IPS DF 4.7 (cell line): ENCODE measurements around the gene ETF1.
"Not testable (repeated sequence)": the region's sequence is repeated elsewhere in the genome, so short reads cannot be mapped to it uniquely, and the experiment has no call there.

Experiments used
- DNase-seq: peaks from one replicate; pipeline ENCODE4 v3.0.0-alpha.2; 2013; ENCODE audit warnings: low spot score; ENCODE audit errors: extremely low read depth

ETF1 gene

DNA sequence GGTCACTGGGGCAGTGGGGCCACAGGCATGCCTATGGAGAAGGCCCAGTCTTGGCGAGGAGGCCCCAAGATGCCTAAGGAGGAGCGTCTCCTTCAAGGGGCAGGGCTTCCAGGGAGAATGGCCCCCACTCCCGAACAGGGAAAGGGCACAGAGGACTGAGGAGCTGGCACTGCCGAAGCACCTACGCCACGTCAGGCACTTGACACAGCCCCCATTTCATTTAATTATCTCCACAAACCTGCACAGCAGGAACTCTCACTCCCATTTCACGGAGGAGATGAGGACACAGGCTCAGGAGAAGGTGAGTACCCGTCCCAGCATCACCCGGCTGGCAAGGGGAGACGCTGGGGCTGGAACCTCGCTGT, 51.8 kb downstream of the ETF1 start:
- DNase-seq: no peak

DNA sequence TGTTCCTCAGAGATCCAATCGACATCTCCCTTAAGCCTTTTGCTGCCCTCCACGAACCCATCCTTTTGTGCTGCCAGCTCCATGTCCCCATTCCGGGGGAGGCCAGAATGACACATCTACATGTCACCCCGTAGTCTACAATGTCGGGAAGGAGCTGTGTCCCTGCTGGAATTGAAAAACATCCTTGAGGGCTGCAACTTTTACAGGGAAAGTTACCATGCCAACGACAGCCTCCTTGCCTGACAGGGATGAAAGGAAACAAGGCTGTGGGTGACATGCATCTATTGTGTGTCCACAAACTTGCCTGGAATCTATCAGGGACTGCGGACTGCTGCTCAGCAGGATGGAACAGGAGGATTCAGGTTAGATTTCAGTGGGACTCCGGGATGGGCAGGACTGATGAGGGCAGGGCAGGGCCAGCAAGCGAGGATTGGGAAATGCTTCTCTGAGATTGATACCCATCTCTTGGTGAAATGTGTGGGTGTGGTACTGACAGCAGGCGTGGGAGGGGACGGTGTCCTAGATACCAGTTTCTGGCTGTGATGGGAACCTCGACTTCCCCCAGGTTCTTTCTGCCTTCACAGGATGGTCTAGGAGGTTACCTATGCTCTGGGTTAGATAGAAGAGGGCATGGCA, 52.3 kb downstream of the ETF1 start:
- no peak for DNase-seq

DNA sequence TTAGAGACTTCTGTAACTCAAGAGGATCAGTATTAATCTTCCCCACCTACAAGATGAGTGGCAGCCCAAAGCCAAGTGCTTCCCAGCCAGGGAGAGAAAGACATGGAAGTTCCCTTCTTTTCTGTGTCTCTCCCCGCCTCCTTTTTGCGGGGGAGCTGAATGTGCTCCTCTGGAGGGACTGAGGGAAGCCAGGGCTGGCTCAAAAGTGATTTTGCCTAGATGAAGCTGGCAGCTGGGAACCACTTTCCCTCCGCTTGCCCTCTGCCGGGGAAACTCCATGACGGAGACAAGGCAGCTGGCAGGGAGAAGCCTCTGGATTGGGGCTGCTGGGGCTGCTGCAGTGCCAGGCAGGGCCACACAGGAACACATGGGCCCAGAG, 53.4 kb downstream of the ETF1 start:
- DNase-seq: no peak

DNA sequence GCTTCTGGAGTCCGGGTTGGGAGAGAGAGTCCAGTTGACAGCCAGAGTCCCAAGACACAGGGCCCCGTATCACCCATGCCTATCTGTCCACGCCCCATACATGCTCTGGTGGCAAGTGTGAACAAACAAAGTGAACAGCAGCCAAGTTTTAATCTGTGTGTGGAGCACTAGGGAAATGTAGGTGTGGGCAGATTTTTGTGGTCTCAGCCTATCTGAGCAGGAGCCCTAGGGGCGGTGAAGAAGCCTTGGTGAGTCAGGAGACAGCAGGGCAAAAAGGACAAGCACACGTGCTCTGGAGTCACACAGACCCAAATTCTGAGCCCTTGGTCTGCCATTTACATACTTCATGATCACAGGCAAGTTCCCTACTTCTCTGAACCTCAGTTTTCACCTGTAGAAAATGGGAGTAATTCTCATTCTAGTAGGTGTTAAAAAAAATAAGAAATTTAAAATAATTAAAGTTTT, 54.5 kb downstream of the ETF1 start:
- no peak for DNase-seq

DNA sequence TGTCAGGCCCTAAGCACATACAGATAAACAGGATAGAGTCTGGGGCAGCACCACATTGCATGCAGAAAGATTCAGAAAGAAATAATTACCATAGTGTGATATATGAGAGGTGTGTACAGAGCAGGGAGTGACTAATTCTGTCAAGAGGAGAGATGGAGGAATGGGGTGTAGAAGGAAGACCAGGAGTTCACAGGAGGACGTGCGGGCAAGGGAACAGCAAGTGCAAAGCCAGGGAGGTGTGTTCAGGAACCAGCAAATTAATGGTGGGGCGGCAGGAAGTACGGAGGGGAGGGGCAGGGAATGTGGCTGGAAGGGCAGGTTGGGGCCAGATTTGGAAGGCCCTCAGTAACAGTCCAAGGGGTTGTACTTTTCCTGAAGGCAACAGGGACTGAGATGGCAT, 60.4 kb downstream of the ETF1 start:
- no peak for DNase-seq

DNA sequence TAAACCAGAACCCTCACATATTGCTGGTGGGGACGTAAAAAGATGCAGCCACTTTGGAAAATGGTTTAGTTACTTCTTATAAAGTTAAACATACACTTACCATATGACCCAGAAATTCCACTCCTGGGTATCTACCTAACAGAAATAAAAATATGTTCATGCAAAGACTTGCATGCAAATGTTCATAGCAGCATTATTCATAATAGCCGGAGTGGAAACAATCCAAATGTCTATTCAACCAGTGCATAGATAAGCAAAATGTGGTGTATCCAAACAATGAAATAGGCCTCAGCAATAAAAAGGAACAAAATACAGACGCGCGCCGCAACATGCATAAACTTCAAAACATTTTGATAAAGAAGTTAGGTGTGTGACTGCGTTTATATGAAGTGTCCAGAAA, 66.1 kb downstream of the ETF1 start:
- DNase-seq: no peak

DNA sequence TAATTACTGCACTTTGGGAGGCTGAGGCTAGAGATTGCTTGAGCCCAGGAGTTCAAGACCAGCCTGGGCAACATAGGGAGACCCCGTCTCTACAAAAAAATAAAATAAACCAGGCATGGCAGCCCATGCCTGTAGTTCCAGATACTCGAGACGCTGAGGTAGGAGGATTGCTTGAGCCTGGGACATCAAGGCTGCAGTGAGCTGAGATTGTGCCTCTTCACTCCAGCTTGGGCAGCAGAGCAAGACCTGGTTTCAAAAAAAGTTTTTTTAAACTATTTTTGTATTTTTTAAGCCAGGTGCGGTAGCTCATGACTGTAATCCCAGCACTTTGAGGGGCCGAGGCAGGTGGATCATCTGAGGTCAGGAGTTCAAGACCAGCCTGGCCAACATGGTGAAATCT, 69.9 kb downstream of the ETF1 start:
- not testable (repeated sequence) for DNase-seq

DNA sequence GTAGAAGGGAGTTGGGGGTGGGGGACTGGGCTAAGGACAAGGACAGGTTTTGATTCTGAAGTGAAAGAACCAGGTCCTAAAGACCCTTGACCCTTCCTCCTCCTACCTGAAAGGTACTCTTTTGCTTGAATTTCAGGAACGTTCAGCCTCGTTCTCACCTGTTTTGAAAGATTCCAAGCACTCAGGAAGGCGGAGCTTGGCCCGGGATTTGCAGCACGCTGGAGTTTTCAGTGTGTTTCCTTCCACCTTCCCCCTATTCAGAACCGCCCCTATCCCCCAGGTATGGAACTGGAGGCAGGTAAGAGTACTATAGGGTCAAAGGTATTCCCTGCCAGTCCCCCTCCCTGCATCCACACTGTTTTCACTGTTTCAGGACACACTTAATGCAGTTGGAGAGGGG, 70.7 kb downstream of the ETF1 start:
- DNase-seq: no peak

DNA sequence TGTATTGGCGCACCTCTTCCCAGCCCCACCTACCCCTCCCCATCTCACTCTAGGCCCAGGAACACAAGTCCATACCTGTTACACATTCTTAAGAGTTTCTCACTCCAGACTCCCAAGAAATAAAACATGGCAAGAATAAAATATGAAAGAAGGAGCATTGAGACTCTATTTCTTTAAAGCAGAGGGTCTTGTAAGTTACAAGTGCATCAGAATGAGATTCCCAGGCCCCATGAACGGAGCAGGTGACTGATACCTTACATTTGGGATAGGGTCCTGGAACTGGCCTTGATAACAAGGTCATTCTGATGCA, 72.0 kb downstream of the ETF1 start:
- DNase-seq: no peak

DNA sequence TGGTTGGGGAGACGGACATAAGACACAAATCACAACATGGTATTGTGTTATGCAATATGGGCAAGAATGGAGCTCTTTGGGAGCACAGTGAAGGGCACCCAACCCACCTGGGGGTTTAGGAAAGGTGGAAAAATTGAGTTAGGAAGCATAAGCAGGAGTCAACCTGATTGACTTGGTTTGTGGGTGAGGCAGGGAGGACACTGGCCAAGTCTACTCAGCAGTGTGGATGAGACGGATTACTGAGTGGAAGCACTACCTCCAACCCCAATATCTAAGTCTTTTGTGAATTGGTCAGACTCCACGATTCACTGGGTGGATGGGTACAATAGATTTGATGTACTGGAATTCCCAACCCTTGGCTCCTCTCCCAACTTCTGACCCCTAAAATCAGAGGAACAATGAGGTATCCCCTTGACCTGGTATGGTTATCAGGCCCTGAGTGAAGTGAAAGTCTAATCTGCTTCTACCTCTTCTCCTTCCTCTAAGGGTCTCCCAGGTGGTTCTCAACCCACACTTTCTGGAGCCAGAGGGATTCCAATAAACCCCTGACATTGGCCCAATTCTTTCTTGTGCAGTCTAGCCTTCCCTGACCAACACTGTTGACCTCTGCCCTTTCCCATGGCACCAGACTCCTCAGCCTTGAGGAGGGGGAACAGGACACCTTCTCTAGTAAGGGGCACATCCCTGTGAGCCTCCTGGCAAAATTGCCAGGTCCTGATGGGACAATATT, 72.5 kb downstream of the ETF1 start:
- DNase-seq: no peak

DNA sequence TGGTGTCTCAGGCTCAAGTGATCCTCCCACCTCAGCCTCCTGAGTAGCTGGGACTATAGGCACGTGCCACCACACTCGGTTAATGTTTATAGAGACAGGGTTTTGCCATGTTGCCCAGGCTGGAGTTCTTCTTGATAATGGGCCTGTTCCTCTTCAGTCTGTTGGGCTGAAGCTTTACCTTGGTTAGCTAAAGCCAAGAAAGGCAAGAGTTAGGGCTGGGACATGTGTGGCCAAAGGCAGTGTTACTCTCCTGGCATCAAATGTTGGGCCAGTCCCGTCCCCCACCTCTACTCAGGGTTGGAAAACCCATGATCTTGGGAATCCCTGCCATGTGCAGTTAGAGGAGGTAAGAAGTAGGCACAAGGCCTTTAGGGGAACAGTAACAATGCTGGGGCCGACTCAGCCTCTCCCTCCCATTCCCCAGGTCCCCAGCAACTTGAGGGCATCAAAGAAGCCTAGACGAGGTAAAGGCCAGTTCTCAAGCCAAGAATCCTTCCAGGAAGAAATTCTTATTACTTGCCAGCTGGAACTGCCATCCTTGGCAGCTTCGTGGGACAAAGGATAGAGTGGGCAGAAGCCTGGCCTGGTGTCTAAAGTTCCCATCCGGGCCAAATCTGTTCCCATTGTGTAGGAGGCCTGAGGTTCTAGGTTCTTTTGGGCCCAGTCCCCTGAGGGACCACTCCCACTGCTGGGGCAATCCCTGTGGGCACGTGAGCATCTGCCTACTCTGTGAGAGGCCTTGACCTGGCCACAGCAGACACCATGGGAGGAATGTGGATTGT, 73.3 kb downstream of the ETF1 start:
- no peak for DNase-seq

DNA sequence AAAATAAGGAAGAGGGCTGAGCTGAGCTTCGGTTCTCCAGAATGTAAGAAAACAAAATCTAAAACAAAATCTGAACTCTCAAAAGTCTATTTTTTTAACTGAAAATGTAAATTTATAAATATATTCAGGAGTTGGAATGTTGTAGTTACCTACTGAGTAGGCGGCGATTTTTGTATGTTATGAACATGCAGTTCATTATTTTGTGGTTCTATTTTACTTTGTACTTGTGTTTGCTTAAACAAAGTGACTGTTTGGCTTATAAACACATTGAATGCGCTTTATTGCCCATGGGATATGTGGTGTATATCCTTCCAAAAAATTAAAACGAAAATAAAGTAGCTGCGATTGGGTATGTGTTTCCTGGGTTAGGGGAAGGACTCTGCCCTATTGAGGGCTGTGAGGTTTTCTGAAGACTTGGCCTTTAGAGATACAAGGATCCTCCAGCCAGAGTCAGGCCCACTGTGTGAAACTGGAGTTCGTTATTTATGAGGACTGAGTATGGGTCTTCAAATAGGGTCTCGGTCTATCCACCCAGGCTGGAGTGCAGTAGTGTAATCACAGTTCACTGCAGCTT, 74.0 kb downstream of the ETF1 start:
- no peak for DNase-seq

DNA sequence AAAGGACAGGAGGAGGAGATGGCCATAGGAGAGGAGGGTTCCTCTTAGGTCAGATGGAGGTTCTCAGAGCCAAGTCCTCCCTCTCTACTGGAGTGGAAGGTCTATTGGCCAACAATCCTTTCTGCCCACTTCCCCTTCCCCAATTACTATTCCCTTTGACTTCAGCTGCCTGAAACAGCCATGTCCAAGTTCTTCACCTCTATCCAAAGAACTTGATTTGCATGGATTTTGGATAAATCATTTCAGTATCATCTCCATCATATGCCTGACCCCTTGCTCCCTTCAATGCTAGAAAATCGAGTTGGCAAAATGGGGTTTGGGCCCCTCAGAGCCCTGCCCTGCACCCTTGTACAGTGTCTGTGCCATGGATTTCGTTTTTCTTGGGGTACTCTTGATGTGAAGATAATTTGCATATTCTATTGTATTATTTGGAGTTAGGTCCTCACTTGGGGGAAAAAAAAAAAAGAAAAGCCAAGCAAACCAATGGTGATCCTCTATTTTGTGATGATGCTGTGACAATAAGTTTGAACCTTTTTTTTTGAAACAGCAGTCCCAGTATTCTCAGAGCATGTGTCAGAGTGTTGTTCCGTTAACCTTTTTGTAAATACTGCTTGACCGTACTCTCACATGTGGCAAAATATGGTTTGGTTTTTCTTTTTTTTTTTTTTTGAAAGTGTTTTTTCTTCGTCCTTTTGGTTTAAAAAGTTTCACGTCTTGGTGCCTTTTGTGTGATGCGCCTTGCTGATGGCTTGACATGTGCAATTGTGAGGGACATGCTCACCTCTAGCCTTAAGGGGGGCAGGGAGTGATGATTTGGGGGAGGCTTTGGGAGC, 74.7 kb downstream of the ETF1 start:
- DNase-seq: no peak

DNA sequence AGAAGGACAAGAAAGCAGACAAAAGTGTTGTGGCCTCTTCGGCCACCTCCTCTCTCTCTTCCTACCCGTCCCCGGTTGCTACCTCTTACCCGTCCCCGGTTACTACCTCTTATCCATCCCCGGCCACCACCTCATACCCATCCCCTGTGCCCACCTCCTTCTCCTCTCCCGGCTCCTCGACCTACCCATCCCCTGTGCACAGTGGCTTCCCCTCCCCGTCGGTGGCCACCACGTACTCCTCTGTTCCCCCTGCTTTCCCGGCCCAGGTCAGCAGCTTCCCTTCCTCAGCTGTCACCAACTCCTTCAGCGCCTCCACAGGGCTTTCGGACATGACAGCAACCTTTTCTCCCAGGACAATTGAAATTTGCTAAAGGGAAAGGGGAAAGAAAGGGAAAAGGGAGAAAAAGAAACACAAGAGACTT, 75.3 kb downstream of the ETF1 start:
- DNase-seq: no peak

DNA sequence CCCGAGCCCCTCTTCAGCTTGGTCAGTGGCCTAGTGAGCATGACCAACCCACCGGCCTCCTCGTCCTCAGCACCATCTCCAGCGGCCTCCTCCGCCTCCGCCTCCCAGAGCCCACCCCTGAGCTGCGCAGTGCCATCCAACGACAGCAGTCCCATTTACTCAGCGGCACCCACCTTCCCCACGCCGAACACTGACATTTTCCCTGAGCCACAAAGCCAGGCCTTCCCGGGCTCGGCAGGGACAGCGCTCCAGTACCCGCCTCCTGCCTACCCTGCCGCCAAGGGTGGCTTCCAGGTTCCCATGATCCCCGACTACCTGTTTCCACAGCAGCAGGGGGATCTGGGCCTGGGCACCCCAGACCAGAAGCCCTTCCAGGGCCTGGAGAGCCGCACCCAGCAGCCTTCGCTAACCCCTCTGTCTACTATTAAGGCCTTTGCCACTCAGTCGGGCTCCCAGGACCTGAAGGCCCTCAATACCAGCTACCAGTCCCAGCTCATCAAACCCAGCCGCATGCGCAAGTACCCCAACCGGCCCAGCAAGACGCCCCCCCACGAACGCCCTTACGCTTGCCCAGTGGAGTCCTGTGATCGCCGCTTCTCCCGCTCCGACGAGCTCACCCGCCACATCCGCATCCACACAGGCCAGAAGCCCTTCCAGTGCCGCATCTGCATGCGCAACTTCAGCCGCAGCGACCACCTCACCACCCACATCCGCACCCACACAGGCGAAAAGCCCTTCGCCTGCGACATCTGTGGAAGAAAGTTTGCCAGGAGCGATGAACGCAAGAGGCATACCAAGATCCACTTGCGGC, 75.9 kb downstream of the ETF1 start:
- DNase-seq: no peak

DNA sequence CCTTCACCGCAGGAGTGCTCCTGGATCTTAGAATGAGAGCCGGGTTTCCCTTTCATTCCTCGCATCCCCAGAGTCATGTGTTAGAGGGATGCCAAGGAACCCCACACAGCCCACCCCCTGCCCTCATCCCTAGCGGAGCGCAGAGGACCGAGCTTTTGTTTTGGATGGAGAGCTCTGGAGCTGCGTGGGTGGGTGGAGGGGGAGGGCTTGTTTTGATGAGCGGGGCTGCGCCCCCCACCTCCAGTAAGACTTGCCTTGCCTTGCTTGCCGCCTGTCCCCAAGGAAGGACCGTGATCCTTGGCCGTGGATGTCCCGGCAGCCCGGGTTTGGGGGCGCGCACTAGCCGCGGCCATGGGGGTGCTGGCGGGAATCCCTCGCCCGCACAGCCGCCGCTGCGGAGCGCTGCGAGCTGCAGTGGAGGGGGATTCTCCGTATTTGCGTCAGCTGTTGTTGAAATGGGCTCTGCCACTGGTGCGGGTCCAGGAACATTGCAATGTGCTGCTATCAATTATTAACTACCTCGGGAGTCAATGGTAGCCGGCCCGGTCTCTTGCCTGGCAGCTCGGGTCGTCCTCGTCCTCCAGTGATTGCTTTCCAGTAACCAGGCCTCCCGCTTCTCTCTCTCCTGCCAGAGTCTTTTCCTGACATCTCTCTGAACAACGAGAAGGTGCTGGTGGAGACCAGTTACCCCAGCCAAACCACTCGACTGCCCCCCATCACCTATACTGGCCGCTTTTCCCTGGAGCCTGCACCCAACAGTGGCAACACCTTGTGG, 76.7 kb downstream of the ETF1 start:
- no peak for DNase-seq

DNA sequence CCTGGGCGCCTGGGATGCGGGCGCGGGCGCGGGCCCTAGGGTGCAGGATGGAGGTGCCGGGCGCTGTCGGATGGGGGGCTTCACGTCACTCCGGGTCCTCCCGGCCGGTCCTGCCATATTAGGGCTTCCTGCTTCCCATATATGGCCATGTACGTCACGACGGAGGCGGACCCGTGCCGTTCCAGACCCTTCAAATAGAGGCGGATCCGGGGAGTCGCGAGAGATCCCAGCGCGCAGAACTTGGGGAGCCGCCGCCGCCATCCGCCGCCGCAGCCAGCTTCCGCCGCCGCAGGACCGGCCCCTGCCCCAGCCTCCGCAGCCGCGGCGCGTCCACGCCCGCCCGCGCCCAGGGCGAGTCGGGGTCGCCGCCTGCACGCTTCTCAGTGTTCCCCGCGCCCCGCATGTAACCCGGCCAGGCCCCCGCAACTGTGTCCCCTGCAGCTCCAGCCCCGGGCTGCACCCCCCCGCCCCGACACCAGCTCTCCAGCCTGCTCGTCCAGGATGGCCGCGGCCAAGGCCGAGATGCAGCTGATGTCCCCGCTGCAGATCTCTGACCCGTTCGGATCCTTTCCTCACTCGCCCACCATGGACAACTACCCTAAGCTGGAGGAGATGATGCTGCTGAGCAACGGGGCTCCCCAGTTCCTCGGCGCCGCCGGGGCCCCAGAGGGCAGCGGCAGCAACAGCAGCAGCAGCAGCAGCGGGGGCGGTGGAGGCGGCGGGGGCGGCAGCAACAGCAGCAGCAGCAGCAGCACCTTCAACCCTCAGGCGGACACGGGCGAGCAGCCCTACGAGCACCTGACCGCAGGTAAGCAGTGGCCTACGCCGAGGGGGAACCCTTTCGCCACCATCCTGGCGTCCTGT, 77.5 kb downstream of the ETF1 start, which contains the start of gene EGR1:
TSS of gene EGR1 (plus strand) at position 219 of the 864 bp plus-strand sequence. CDS start at position 502, 283 bp downstream.
- no peak for DNase-seq

DNA sequence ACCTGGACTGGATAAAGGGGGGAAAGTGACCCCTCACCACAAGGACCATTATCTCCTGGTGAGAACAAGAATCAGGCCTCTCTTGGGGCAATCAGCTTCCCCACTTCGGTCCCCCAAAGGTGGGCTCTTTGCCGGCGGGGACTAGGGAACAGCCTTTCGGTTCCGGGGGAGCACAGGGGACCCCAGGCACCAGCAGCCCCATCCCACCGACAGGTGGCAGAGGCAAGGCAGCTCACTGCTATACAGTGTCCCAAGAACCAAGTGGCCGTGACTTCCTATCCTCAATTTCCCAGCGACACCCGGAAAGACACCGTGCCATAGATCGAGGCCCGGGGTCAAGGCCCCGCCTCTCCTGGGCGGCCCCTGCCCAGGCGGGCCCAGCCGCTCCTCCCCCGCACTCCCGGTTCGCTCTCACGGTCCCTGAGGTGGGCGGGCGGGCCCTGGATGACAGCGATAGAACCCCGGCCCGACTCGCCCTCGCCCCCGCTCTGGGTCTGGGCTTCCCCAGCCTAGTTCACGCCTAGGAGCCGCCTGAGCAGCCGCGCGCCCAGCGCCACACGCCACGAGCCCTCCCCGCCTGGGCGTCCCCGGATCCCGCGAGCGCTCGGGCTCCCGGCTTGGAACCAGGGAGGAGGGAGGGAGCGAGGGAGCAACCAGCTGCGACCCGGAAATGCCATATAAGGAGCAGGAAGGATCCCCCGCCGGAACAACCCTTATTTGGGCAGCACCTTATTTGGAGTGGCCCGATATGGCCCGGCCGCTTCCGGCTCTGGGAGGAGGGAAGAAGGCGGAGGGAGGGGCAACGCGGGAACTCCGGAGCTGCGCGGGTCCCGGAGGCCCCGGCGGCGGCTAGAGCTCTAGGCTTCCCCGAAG, 78.4 kb downstream of the ETF1 start:
- DNase-seq: no peak
